B cell (primary cell): ENCODE data around the gene DDX54. TPM values are rescaled to one million over a fixed set of nuclear protein-coding genes. Genes with fewer than 3 reads are reported as not detected.

Experiments used
- ATAC-seq: fragments of 200-7000 bp; cut with Tn5 transposase; one replicate; pipeline ENCODE4 v1.10.0; 2021; ENCODE audit warnings: low read depth, mild to moderate bottlenecking, moderate number of reproducible peaks, moderate library complexity
- CTCF ChIA-PET: fragments of 350-600 bp; sonication (Branson Sonifier 250); formaldehyde crosslinking; loops from one replicate; lab custom pipeline; 2021; ENCODE audit warnings: antibody characterized with exemption, inconsistent platforms; lab: Charles Lee
- POLR2A ChIA-PET: fragments of 350-600 bp; sonication (Branson Sonifier 250); formaldehyde crosslinking; loops from one replicate; lab custom pipeline; 2021; ENCODE audit warnings: antibody characterized with exemption; lab: Charles Lee
- DNase-seq: peaks from one replicate; pipeline ENCODE4 v3.0.0; 2013
- H2AFZ ChIP-seq: 2 replicates; pipeline ENCODE4 v1.6.1; 2012; ENCODE audit warnings: mild to moderate bottlenecking, low read depth, low read length; ENCODE audit not compliant: insufficient read depth, poor library complexity, severe bottlenecking
- H3K27ac ChIP-seq, 2 donors: 1 replicate in 1 of 2; 2 replicates in 1 of 2; pipeline ENCODE4 v1.5.1; 2012 to 2013; ENCODE audit warnings: low read length in 2 of 2, mild to moderate bottlenecking in 2 of 2, moderate library complexity in 1 of 2
- H3K27me3 ChIP-seq, 4 experiments: fragments of 200-600 bp in 1 of 4; sonication (generic) in 1 of 4; replicated peaks in 1 of 4; 1 replicate in 2 of 4; 2 replicates in 2 of 4; pipeline versions ENCODE4 v1.6.1 to v1.7.0; 2013 to 2016; ENCODE audit warnings: low read length in 3 of 4, mild to moderate bottlenecking in 2 of 4, mixed read lengths in 1 of 4, moderate library complexity in 1 of 4; ENCODE audit not compliant: insufficient read depth in 4 of 4, control insufficient read depth in 3 of 4; ENCODE audit errors: control extremely low read depth in 1 of 4
- H3K36me3 ChIP-seq, 2 experiments: replicated peaks in 1 of 2; 1 replicate in 1 of 2; 2 replicates in 1 of 2; pipeline versions ENCODE4 v1.6.1 to v1.7.1; 2013; ENCODE audit warnings: low read length in 1 of 2; ENCODE audit not compliant: insufficient read depth in 2 of 2, control insufficient read depth in 1 of 2; ENCODE audit errors: control extremely low read depth in 1 of 2, extremely low read depth in 1 of 2
- H3K4me1 ChIP-seq, 2 donors: fragments of 200-600 bp in 1 of 2; sonication (generic) in 1 of 2; 1 replicate in 1 of 2; 2 replicates in 1 of 2; pipeline versions ENCODE4 v1.5.1 to v1.6.1; 2013 to 2017; ENCODE audit warnings: low read length in 2 of 2; ENCODE audit not compliant: control insufficient read depth in 2 of 2, insufficient read depth in 2 of 2
- H3K4me2 ChIP-seq: replicated peaks from 2 replicates; pipeline ENCODE3; 2012; ENCODE audit warnings: mild to moderate bottlenecking, low read depth, low read length; ENCODE audit not compliant: poor library complexity, severe bottlenecking
- H3K4me3 ChIP-seq, 5 experiments: fragments of 200-600 bp in 1 of 5; sonication (generic) in 1 of 5; 1 replicate in 3 of 5; 2 replicates in 2 of 5; pipeline versions ENCODE4 v1.5.1 to v1.7.0; 2011 to 2016; ENCODE audit warnings: low read length in 4 of 5, mild to moderate bottlenecking in 4 of 5, low read depth in 2 of 5, control low read depth in 1 of 5, moderate library complexity in 1 of 5; ENCODE audit not compliant: insufficient read depth in 1 of 5; ENCODE audit errors: control extremely low read depth in 1 of 5, extremely low read depth in 1 of 5
- H3K79me2 ChIP-seq: fragments of 200-600 bp; sonication (generic); one replicate; pipeline ENCODE4 v1.6.0; 2016; ENCODE audit warnings: low read length; ENCODE audit not compliant: control insufficient read depth, insufficient read depth
- H3K9ac ChIP-seq: fragments of 200-600 bp; sonication (generic); 2 replicates; pipeline ENCODE4 v1.6.1; 2017; ENCODE audit warnings: mild to moderate bottlenecking, low read length, moderate library complexity
- H3K9me3 ChIP-seq, 3 donors: one replicate each; pipeline versions ENCODE4 v1.6.1 to v1.7.1; 2013; ENCODE audit warnings: low read length in 2 of 3; ENCODE audit not compliant: control insufficient read depth in 2 of 3, insufficient read depth in 1 of 3; ENCODE audit errors: control extremely low read depth in 1 of 3
- H4K20me1 ChIP-seq: 2 replicates; pipeline ENCODE4 v1.6.0; 2012; ENCODE audit warnings: mild to moderate bottlenecking, low read length; ENCODE audit not compliant: insufficient read depth, control insufficient read depth, poor library complexity, severe bottlenecking
- H3K27ac Mint-ChIP-seq: one replicate; pipeline ENCODE4 v1.8.0; 2021; ENCODE audit warnings: mixed read lengths
- H3K27me3 Mint-ChIP-seq: one replicate; pipeline ENCODE4 v1.8.0; 2021; ENCODE audit warnings: mixed read lengths
- H3K4me1 Mint-ChIP-seq: one replicate; pipeline ENCODE4 v1.8.0; 2021; ENCODE audit warnings: mixed read lengths
- H3K4me3 Mint-ChIP-seq: one replicate; pipeline ENCODE4 v1.8.0; 2021; ENCODE audit warnings: mixed read lengths
- H3K9me3 Mint-ChIP-seq: one replicate; pipeline ENCODE4 v1.8.0; 2022; ENCODE audit warnings: mixed read lengths; ENCODE audit not compliant: insufficient read depth
- CTCF ChIP-seq: fragments of 200-600 bp; IDR thresholded peaks from one replicate; pipeline ENCODE4 v1.8.0; 2022; ENCODE audit warnings: antibody characterized with exemption, mild to moderate bottlenecking
- EZH2 ChIP-seq: IDR thresholded peaks from 2 replicates; pipeline ENCODE4 v1.6.1; 2012; ENCODE audit warnings: borderline replicate concordance, low read depth, mild to moderate bottlenecking, moderate library complexity, low read length; ENCODE audit not compliant: insufficient read depth, poor library complexity, severe bottlenecking
- WGBS: methylation state at CpG from one replicate; pipeline ENCODE4 v1.1.5; 2013; ENCODE audit warnings: missing lambda C conversion rate; ENCODE audit not compliant: insufficient coverage; 5-methylcytosine and 5-hydroxymethylcytosine counted together
- intact Hi-C: fragments of 100-400 bp; cut with micrococcal nuclease; formaldehyde crosslinking; loops from one replicate; pipeline ENCODE4 v1.10.0; 2022
- polyA plus RNA-seq: library from polyadenylated mRNA; depleted of rRNA; stranded (reverse); fragments of >200 nt; gene quantifications from 2 replicates; pipeline ENCODE4 v1.2.3, GENCODE V29; 2012
- total RNA-seq, 2 donors: library from RNA; stranded (reverse); fragments of 120-200 nt in 1 of 2; gene quantifications; 1 replicate in 1 of 2; 2 replicates in 1 of 2; pipeline versions ENCODE4 v1.2.3 to v1.2.4, GENCODE V29; 2013 to 2022

The DDX54 gene
- total and polyA plus RNA-seq, 2 donors (not counting 1 experiment from before 2014, with no cell fraction given) = 55.4 to 101 TPM

GRCh38 chr12:113155060-113155459 is 30.2 kb downstream of the DDX54 start:
- ChIA-PET CTCF (interaction anchor here (1.0 to 7.4 kb wide), 6 partner anchors 17 to 162 kb away, joined by 3 to 73 read pairs (median 4); no protein-coding TSS in a partner anchor), POLR2A (interaction anchor here (0.6 to 0.7 kb wide), 3 partner anchors 15 to 26 kb away, joined by 3 to 5 read pairs (median 3); no protein-coding TSS in a partner anchor)
- Mint-ChIP-seq H3K27ac (no peak overlapping the region), H3K4me1 (peaks cover 26% of the 10 kb centered on the region), H3K27me3 (peaks cover 6% of the 10 kb centered on the region), H3K4me3 (peak overlapping the region; percentile 26), H3K9me3 (no peaks in the 10 kb centered on the region)
- H4K20me1 ChIP-seq = peaks cover 22% of the 10 kb centered on the region
- no peak overlapping the region for H3K9ac ChIP-seq
- peaks cover 0 to 17% of the 10 kb centered on the region in 2 experiments for H3K36me3 ChIP-seq
- peaks cover 15 to 32% of the 10 kb centered on the region in 2 donors for H3K4me1 ChIP-seq
- intact Hi-C loops = loop anchor here (10.0 kb wide), 1 partner anchor 250 kb away; the partner anchor contains the start of gene OAS1
- no peaks in the 10 kb centered on the region for H3K9me3 ChIP-seq
- no peak overlapping the region for H2AFZ ChIP-seq
- ATAC-seq = no peak
- no peak overlapping the region for H3K4me3 ChIP-seq
- H3K27ac ChIP-seq = no peak overlapping the region
- WGBS = 79% methylated on average over 9 of the region's 12 CpGs
- H3K79me2 ChIP-seq = peaks cover 6% of the 10 kb centered on the region
- H3K4me2 ChIP-seq = peak overlapping the region; percentile 99
- no peak for DNase-seq
- no peak for TF ChIP-seq CTCF
- TF ChIP-seq EZH2 = no peak
- H3K27me3 ChIP-seq = peaks cover 0 to 25% (median 8%) of the 10 kb centered on the region in 4 experiments

- H3K9me3 ChIP-seq = no peaks in the 10 kb centered on the region
- Mint-ChIP-seq H3K4me3 (peak overlapping the region; percentile 77), H3K9me3 (no peaks in the 10 kb centered on the region), H3K27ac (no peak overlapping the region), H3K27me3 (peaks cover 6% of the 10 kb centered on the region), H3K4me1 (peaks cover 26% of the 10 kb centered on the region)
- ChIA-PET POLR2A (interaction anchor here (1.0 kb wide), 1 partner anchor 18 kb away, joined by 6 read pairs; no protein-coding TSS in a partner anchor), CTCF (interaction anchor here (0.6 to 7.4 kb wide), 14 partner anchors 16 to 741 kb away, joined by 3 to 73 read pairs (median 5); partner anchors contain the start of gene OAS2)
- H2AFZ ChIP-seq = peak overlapping the region; percentile 53
- intact Hi-C loops = loop anchor here (5.0 to 10.0 kb wide), 2 partner anchors 57 to 250 kb away; partner anchors contain the start of gene OAS1
- H4K20me1 ChIP-seq = peaks cover 19% of the 10 kb centered on the region
- no peak for TF ChIP-seq CTCF
- TF ChIP-seq EZH2 = no peak
- peak overlapping the region; percentile 31 for H3K9ac ChIP-seq
- H3K79me2 ChIP-seq = peaks cover 6% of the 10 kb centered on the region
- ATAC-seq = peak; percentile 13
- H3K4me3 ChIP-seq = peak overlapping the region in 4 of 5 experiments; percentile 11 to 50 (median 43)
- DNase-seq = peak; percentile 51
- peaks cover 15 to 32% of the 10 kb centered on the region in 2 donors for H3K4me1 ChIP-seq
- H3K27me3 ChIP-seq = peaks cover 0 to 25% (median 8%) of the 10 kb centered on the region in 4 experiments
- H3K4me2 ChIP-seq = peak overlapping the region; percentile 99
- H3K36me3 ChIP-seq = peaks cover 0 to 11% of the 10 kb centered on the region in 2 experiments
- H3K27ac ChIP-seq = no peak overlapping the region
- 5% methylated on average over 45 of the region's 51 CpGs for WGBS
Measured at GRCh38 chr12:113154351-113154973, 30.8 kb downstream of the DDX54 start.
